Activated CD8-positive, alpha-beta T cell treated with anti-CD3 and anti-CD28 coated beads, Interleukin-2, amount 10 ng/mL, durations not matched to agents 7 days and 5 days (primary cell): ENCODE data around the gene MIOS. TPM values are rescaled to one million over a fixed set of nuclear protein-coding genes. Genes with fewer than 3 reads are reported as not detected.

ENCODE experiments used
- ATAC-seq: fragments of 150-1000 bp; cut with Tn5 transposase; one replicate; pipeline ENCODE4 v1.10.0; 2021; ENCODE audit warnings: moderate library complexity
- CTCF ChIA-PET: fragments of 350-600 bp; sonication (Branson Sonifier 250); formaldehyde crosslinking; loops from one replicate; lab custom pipeline; 2021; ENCODE audit warnings: antibody characterized with exemption; lab: Charles Lee
- POLR2A ChIA-PET: fragments of 350-600 bp; sonication (Branson Sonifier 250); formaldehyde crosslinking; loops from one replicate; lab custom pipeline; 2021; ENCODE audit warnings: antibody characterized with exemption; lab: Charles Lee
- DNase-seq: peaks from one replicate; pipeline ENCODE4 v3.0.0-alpha.2; 2020
- H3K27ac Mint-ChIP-seq: one replicate; pipeline ENCODE4 v1.8.0; 2021; ENCODE audit warnings: mild to moderate bottlenecking, mixed read lengths
- H3K27me3 Mint-ChIP-seq: one replicate; pipeline ENCODE4 v1.8.0; 2021; ENCODE audit warnings: low read depth, mixed read lengths
- H3K36me3 Mint-ChIP-seq: one replicate; pipeline ENCODE4 v1.8.0; 2021; ENCODE audit warnings: low read depth, mixed read lengths
- H3K4me1 Mint-ChIP-seq: one replicate; pipeline ENCODE4 v1.8.0; 2021; ENCODE audit warnings: low read depth, mixed read lengths
- H3K4me3 Mint-ChIP-seq: one replicate; pipeline ENCODE4 v1.8.0; 2021; ENCODE audit warnings: mild to moderate bottlenecking, mixed read lengths
- H3K9me3 Mint-ChIP-seq: one replicate; pipeline ENCODE4 v1.8.0; 2022; ENCODE audit warnings: mixed read lengths; ENCODE audit not compliant: insufficient read depth
- total RNA-seq, 2 experiments: library from RNA; stranded (reverse); gene quantifications; one replicate each; pipeline ENCODE4 v1.2.3, GENCODE V29; 2021

MIOS gene
- total RNA-seq, 2 experiments from 2014 or later = 37.1 to 39.8 TPM

GRCh38 chr7:7536396-7537019, 30.2 kb upstream of the MIOS start:
- CTCF ChIA-PET = no interaction called here
- no peak overlapping the region for H3K4me3 Mint-ChIP-seq

GRCh38 chr7:7537711-7538110, 29.0 kb upstream of the MIOS start:
- CTCF ChIA-PET = interaction anchor here (5.5 kb wide), 1 partner anchor 434 kb away, joined by 50 read pairs; no protein-coding TSS in a partner anchor
- POLR2A ChIA-PET = no interaction called here
- ATAC-seq = no peak
- Mint-ChIP-seq H3K4me1 (no peaks in the 10 kb centered on the region), H3K9me3 (no peaks in the 10 kb centered on the region), H3K27ac (no peak overlapping the region), H3K27me3 (peaks cover 6% of the 10 kb centered on the region), H3K4me3 (no peak overlapping the region), H3K36me3 (no peaks in the 10 kb centered on the region)
- DNase-seq = no peak

More at GRCh38 chr7:7536396-7537019, 30.2 kb upstream of the MIOS start:
- POLR2A ChIA-PET = interaction anchor here (0.9 kb wide), 1 partner anchor 13 kb away, joined by 3 read pairs; no protein-coding TSS in a partner anchor
- ATAC-seq (no peak), DNase-seq (no peak)
- Mint-ChIP-seq H3K4me1 (no peaks in the 10 kb centered on the region), H3K27me3 (peaks cover 6% of the 10 kb centered on the region), H3K36me3 (no peaks in the 10 kb centered on the region), H3K27ac (no peak overlapping the region), H3K9me3 (no peaks in the 10 kb centered on the region)

GRCh38 chr7:7539152-7539551, 27.5 kb upstream of the MIOS start:
- ChIA-PET CTCF (interaction anchor here (0.9 to 5.5 kb wide), 2 partner anchors 115 to 435 kb away, joined by 5 to 50 read pairs; no protein-coding TSS in a partner anchor), POLR2A (no interaction called here)
- no peak overlapping the region for H3K27ac Mint-ChIP-seq
- DNase-seq (no peak), ATAC-seq (no peak)
- H3K36me3 Mint-ChIP-seq = no peaks in the 10 kb centered on the region
- no peaks in the 10 kb centered on the region for H3K4me1 Mint-ChIP-seq
- no peak overlapping the region for H3K4me3 Mint-ChIP-seq
- peaks cover 6% of the 10 kb centered on the region for H3K27me3 Mint-ChIP-seq
- H3K9me3 Mint-ChIP-seq = no peaks in the 10 kb centered on the region

GRCh38 chr7:7539711-7540110, 27.0 kb upstream of the MIOS start:
- ChIA-PET POLR2A (no interaction called here), CTCF (interaction anchor here (1.4 to 5.5 kb wide), 2 partner anchors 365 to 436 kb away, joined by 3 to 50 read pairs; no protein-coding TSS in a partner anchor)
- Mint-ChIP-seq H3K27ac (no peak overlapping the region), H3K27me3 (peaks cover 4% of the 10 kb centered on the region), H3K9me3 (no peaks in the 10 kb centered on the region), H3K36me3 (no peaks in the 10 kb centered on the region), H3K4me1 (no peaks in the 10 kb centered on the region), H3K4me3 (no peak overlapping the region)
- DNase-seq (no peak), ATAC-seq (no peak)

GRCh38 chr7:7542251-7542835, 24.3 kb upstream of the MIOS start:
- DNase-seq (no peak), ATAC-seq (no peak)
- ChIA-PET CTCF (interaction anchor here (0.8 to 5.5 kb wide), 5 partner anchors 8 to 443 kb away, joined by 3 to 50 read pairs (median 4); no protein-coding TSS in a partner anchor), POLR2A (no interaction called here)
- no peaks in the 10 kb centered on the region for H3K36me3 Mint-ChIP-seq
- no peaks in the 10 kb centered on the region for H3K27me3 Mint-ChIP-seq
- H3K27ac Mint-ChIP-seq = no peak overlapping the region
- H3K4me1 Mint-ChIP-seq = no peaks in the 10 kb centered on the region
- no peaks in the 10 kb centered on the region for H3K9me3 Mint-ChIP-seq
- H3K4me3 Mint-ChIP-seq = no peak overlapping the region

- Mint-ChIP-seq H3K9me3 (no peaks in the 10 kb centered on the region), H3K27ac (no peak overlapping the region), H3K36me3 (no peaks in the 10 kb centered on the region), H3K4me3 (no peak overlapping the region), H3K27me3 (no peaks in the 10 kb centered on the region), H3K4me1 (no peaks in the 10 kb centered on the region)
- ChIA-PET POLR2A (no interaction called here), CTCF (interaction anchor here (1.8 kb wide), 1 partner anchor 12 kb away, joined by 4 read pairs; no protein-coding TSS in a partner anchor)
- ATAC-seq (no peak), DNase-seq (no peak)
These were observed 18.3 kb upstream of the MIOS start for GRCh38 chr7:7548407-7548806.

GRCh38 chr7:7550663-7551062, 16.0 kb upstream of the MIOS start:
- Mint-ChIP-seq H3K27ac (no peak overlapping the region), H3K4me3 (no peak overlapping the region), H3K36me3 (no peaks in the 10 kb centered on the region), H3K27me3 (no peaks in the 10 kb centered on the region), H3K9me3 (no peaks in the 10 kb centered on the region), H3K4me1 (no peaks in the 10 kb centered on the region)
- DNase-seq (no peak), ATAC-seq (no peak)
- CTCF ChIA-PET = interaction anchor here (1.2 to 1.7 kb wide), 2 partner anchors 445 to 666 kb away, joined by 3 to 4 read pairs; no protein-coding TSS in a partner anchor
- POLR2A ChIA-PET = no interaction called here

- POLR2A ChIA-PET = no interaction called here
- H3K36me3 Mint-ChIP-seq = no peaks in the 10 kb centered on the region
- H3K27me3 Mint-ChIP-seq = no peaks in the 10 kb centered on the region
- DNase-seq (no peak), ATAC-seq (no peak)
- H3K4me3 Mint-ChIP-seq = no peak overlapping the region
- H3K4me1 Mint-ChIP-seq = no peaks in the 10 kb centered on the region
- no peak overlapping the region for H3K27ac Mint-ChIP-seq
- CTCF ChIA-PET = no interaction called here
- no peaks in the 10 kb centered on the region for H3K9me3 Mint-ChIP-seq
These were observed 14.5 kb upstream of the MIOS start for GRCh38 chr7:7552199-7552598.

- Mint-ChIP-seq H3K9me3 (peaks cover 3% of the 10 kb centered on the region), H3K27me3 (peaks cover 2% of the 10 kb centered on the region), H3K27ac (no peak overlapping the region), H3K4me3 (no peak overlapping the region), H3K4me1 (no peaks in the 10 kb centered on the region), H3K36me3 (peaks cover 2% of the 10 kb centered on the region)
- DNase-seq (no peak), ATAC-seq (no peak)
- POLR2A ChIA-PET = no interaction called here
- CTCF ChIA-PET = no interaction called here
These were observed 13.3 kb upstream of the MIOS start for GRCh38 chr7:7553386-7553785.

GRCh38 chr7:7554021-7554432, 12.7 kb upstream of the MIOS start:
- ATAC-seq (no peak), DNase-seq (no peak)
- Mint-ChIP-seq H3K9me3 (peaks cover 10% of the 10 kb centered on the region), H3K4me1 (no peaks in the 10 kb centered on the region), H3K27ac (no peak overlapping the region), H3K36me3 (peaks cover 2% of the 10 kb centered on the region), H3K4me3 (no peak overlapping the region), H3K27me3 (peaks cover 7% of the 10 kb centered on the region)
- ChIA-PET POLR2A (no interaction called here), CTCF (no interaction called here)

GRCh38 chr7:7554649-7555575, 11.8 kb upstream of the MIOS start:
- ATAC-seq = no peak
- ChIA-PET CTCF (no interaction called here), POLR2A (no interaction called here)
- Mint-ChIP-seq H3K27me3 (peaks cover 11% of the 10 kb centered on the region), H3K27ac (no peak overlapping the region), H3K4me1 (no peaks in the 10 kb centered on the region), H3K4me3 (no peak overlapping the region), H3K9me3 (peaks cover 14% of the 10 kb centered on the region), H3K36me3 (peaks cover 2% of the 10 kb centered on the region)
- DNase-seq = no peak
